HepG2 (cell line): ENCODE data around the gene MEGF6. TPM values are rescaled to one million over a fixed set of nuclear protein-coding genes. Genes with fewer than 3 reads are reported as not detected.
A peak's percentile ranks its signal among the peaks of the same experiment; 100 is the strongest.

Source experiments
- ATAC-seq: fragments of 200-7000 bp; cut with Tn5 transposase; 3 replicates; pipeline ENCODE4 v1.9.1; 2020; ENCODE audit warnings: mild to moderate bottlenecking, moderate library complexity
- BruUV-seq: library from RNA; stranded (reverse); fragments of 400-500 nt; replicated peaks from 2 replicates; lab custom pipeline; 2021; lab: Mats Ljungman, UMichigan
- CTCF ChIA-PET: fragments of 300-600 bp; formaldehyde crosslinking; extraction: SDS; loops from one replicate; lab custom pipeline; 2021; ENCODE audit warnings: low total read pairs, inconsistent platforms, low intra/inter-chr PET ratio; lab: Yijun Ruan, JAX
- POLR2A ChIA-PET: fragments of 350-600 bp; sonication (Branson Sonifier 250); formaldehyde crosslinking; loops from one replicate; lab custom pipeline; 2020; ENCODE audit warnings: antibody characterized with exemption, inconsistent platforms; lab: Yijun Ruan, JAX
- DNase-seq: peaks from one replicate; pipeline ENCODE4 v3.0.0-alpha.2; 2015; ENCODE audit warnings: low spot score
- FAIRE-seq: peaks from 3 replicates; lab custom pipeline; 2011; peaks lifted over from hg19 to GRCh38; lab: Jason Lieb, UNC
- H2AFZ ChIP-seq: one replicate; pipeline ENCODE4 v1.6.1; 2011; ENCODE audit warnings: low read length, inconsistent platforms
- H3K27ac ChIP-seq: fragments of 300-600 bp; 3 replicates; pipeline ENCODE4 v1.8.0; 2011; ENCODE audit warnings: mixed run types, mild to moderate bottlenecking, mixed read lengths, low read length, inconsistent platforms; ENCODE audit not compliant: insufficient read depth; ENCODE audit errors: extremely low read length
- H3K27me3 ChIP-seq, 2 experiments: fragments of 200-600 bp in 1 of 2; 2 replicates in 1 of 2; 3 replicates in 1 of 2; pipeline versions ENCODE4 v1.6.0 to v1.8.0; 2011; ENCODE audit warnings: low read length in 2 of 2, mild to moderate bottlenecking in 2 of 2, moderate library complexity in 2 of 2, inconsistent platforms in 1 of 2; ENCODE audit not compliant: insufficient read depth in 2 of 2, control insufficient read depth in 1 of 2
- H3K36me3 ChIP-seq, 2 experiments: fragments of 200-600 bp in 1 of 2; replicated peaks in 1 of 2; 2 replicates in 1 of 2; 3 replicates in 1 of 2; pipeline versions ENCODE4 v1.5.1 to v1.8.0; 2011; ENCODE audit warnings: low read length in 2 of 2, inconsistent platforms in 1 of 2; ENCODE audit not compliant: insufficient read depth in 2 of 2, control insufficient read depth in 1 of 2
- H3K4me1 ChIP-seq: 2 replicates; pipeline ENCODE4 v1.5.1; 2012; ENCODE audit warnings: low read length, inconsistent platforms; ENCODE audit not compliant: insufficient read depth
- H3K4me2 ChIP-seq: 2 replicates; pipeline ENCODE4 v1.6.0; 2011; ENCODE audit warnings: low read depth, low read length, inconsistent platforms
- H3K4me3 ChIP-seq, 3 experiments: fragments of 200-600 bp in 1 of 3; sonication (generic), shearing (Covaris generic) in 1 of 3; replicated peaks in 1 of 3; 2 replicates each; pipeline ENCODE4 v1.5.1; 2011 to 2016; ENCODE audit warnings: low read length in 3 of 3, inconsistent platforms in 2 of 3, low read depth in 2 of 3, mild to moderate bottlenecking in 2 of 3, control low read depth in 1 of 3, mixed read lengths in 1 of 3; ENCODE audit not compliant: insufficient read depth in 1 of 3
- H3K79me2 ChIP-seq: one replicate; pipeline ENCODE4 v1.6.1; 2011; ENCODE audit warnings: low read length, inconsistent platforms; ENCODE audit not compliant: insufficient read depth
- H3K9ac ChIP-seq: 2 replicates; pipeline ENCODE4 v1.6.0; 2011; ENCODE audit warnings: mild to moderate bottlenecking, low read depth, low read length, inconsistent platforms; ENCODE audit not compliant: insufficient read depth
- H3K9me3 ChIP-seq: 2 replicates; pipeline ENCODE4 v1.5.1; 2012; ENCODE audit warnings: mild to moderate bottlenecking, low read length
- H4K20me1 ChIP-seq: 2 replicates; pipeline ENCODE4 v1.6.0; 2011; ENCODE audit warnings: inconsistent platforms, mild to moderate bottlenecking, low read length, moderate library complexity; ENCODE audit not compliant: insufficient read depth
- AGO2 ChIP-seq: fragments of 200-400 bp; formaldehyde crosslinking; optimal IDR thresholded peaks from 2 replicates; pipeline ENCODE3; 2017; ENCODE audit warnings: mild to moderate bottlenecking, low read depth, low read length, moderate library complexity
- FOXJ3 ChIP-seq: sonication (generic); formaldehyde crosslinking; IDR thresholded peaks from 2 replicates; pipeline ENCODE4 v1.4.0; 2020; ENCODE audit warnings: missing genetic modification reagents, mild to moderate bottlenecking, borderline replicate concordance
- RARG ChIP-seq: sonication (generic); formaldehyde crosslinking; IDR thresholded peaks from 2 replicates; pipeline ENCODE4 v1.4.0; 2020; ENCODE audit warnings: low read depth, mild to moderate bottlenecking, missing genetic modification reagents
- ZMAT3 ChIP-seq: sonication (generic); formaldehyde crosslinking; conservative IDR thresholded peaks from 2 replicates; pipeline ENCODE4 v1.7.0; 2021; ENCODE audit warnings: missing genetic modification reagents
- ZNF101 ChIP-seq: sonication (generic); formaldehyde crosslinking; IDR thresholded peaks from 2 replicates; pipeline ENCODE4 v1.4.0; 2020; ENCODE audit warnings: mild to moderate bottlenecking, low read depth, missing genetic modification reagents, borderline replicate concordance
- ZNF646 ChIP-seq: sonication (generic); formaldehyde crosslinking; IDR thresholded peaks from 2 replicates; pipeline ENCODE4 v1.9.0; 2021; ENCODE audit warnings: mild to moderate bottlenecking, missing genetic modification reagents
- ZNF710 ChIP-seq: sonication (generic); formaldehyde crosslinking; IDR thresholded peaks from 2 replicates; pipeline ENCODE4 v1.5.0; 2020; ENCODE audit warnings: mild to moderate bottlenecking, missing genetic modification reagents, borderline replicate concordance
- WGBS: methylation state at CpG from one replicate; pipeline ENCODE4 v1.1.6; 2017; ENCODE audit warnings: low lambda C conversion rate; 5-methylcytosine and 5-hydroxymethylcytosine counted together
- in situ Hi-C: cut with HindIII; loops from 2 replicates; pipeline ENCODE4 v1.10.0; 2017; ENCODE audit warnings: low pct_unique_long_range_greater_than_20kb; ENCODE audit not compliant: extremely low pct_ligation_motif_present
- intact Hi-C: fragments of 100-400 bp; cut with micrococcal nuclease; formaldehyde crosslinking; loops from one replicate; pipeline ENCODE4 v1.10.0; 2022; ENCODE audit not compliant: unreplicated experiment
- polyA plus RNA-seq, 8 experiments: library from polyadenylated mRNA; depleted of rRNA in 3 of 8; stranded (reverse) in 7 of 8; unstranded in 1 of 8; fragments of >200 nt; fragmentation: Illumina TruSeq in 4 of 8; extraction: Trizol in 4 of 8; gene quantifications; 2 replicates each; pipeline versions ENCODE4 v1.2.1 to v1.2.3, GENCODE V29; 2011 to 2016; ENCODE audit warnings: low read depth in 4 of 8, missing spikeins in 1 of 8, mixed read lengths in 1 of 8; ENCODE audit not compliant: insufficient read depth in 1 of 8
- total RNA-seq, 5 experiments: library from RNA; depleted of rRNA; stranded (reverse); fragments of >200 nt; fragmentation: Illumina TruSeq; extraction: Trizol; gene quantifications; 2 replicates each; pipeline ENCODE4 v1.2.3, GENCODE V29; 2016; ENCODE audit warnings: low read depth in 1 of 5

The MEGF6 gene
- total and polyA plus RNA-seq, 2 of the 13 experiments (the other 11 are each of a cell fraction or from before 2014, with no cell fraction given) = 1.9 TPM

DNA sequence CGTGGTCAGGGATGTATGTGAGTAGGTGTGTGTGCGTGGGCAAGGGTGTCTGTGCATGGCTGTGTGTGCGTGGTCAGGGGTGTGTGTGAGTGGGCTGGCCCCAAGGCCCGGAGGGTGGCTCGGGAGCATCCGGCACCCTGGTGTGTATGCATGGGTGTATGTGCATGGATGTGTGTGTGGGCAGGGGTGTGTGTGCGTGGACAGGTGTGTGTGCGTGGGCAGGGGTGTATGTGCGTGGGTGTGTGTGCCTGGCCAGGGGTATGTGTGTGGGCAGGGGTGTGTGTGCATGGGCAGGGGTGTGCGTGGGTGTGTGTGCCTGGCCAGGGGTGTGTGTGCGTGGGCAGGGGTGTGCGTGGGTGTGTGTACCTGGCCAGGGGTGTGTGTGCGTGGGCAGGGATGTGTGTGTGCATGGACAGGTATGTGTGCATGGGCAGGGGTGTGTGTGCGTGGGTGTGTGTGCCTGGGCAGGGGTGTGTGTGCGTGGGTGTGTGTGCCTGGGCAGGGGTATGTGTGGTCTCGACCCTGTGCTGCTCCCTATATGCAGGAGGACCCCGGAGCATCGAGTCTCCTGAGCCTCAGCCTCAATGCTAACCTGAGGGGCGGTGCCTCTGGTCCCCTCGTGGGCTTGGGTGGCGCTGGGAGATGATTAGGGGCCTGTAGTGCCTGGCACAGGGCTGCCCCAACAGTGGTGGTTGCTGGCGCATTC, 140.5 kb downstream of the MEGF6 start (continued):
- peak; percentile 68; the same call in 1 of the 2 replicates for TF ChIP-seq ZNF646 (CRISPR knock-in tag)
- no peak for TF ChIP-seq FOXJ3 (CRISPR knock-in tag)
- no peak for TF ChIP-seq RARG (CRISPR knock-in tag)

DNA sequence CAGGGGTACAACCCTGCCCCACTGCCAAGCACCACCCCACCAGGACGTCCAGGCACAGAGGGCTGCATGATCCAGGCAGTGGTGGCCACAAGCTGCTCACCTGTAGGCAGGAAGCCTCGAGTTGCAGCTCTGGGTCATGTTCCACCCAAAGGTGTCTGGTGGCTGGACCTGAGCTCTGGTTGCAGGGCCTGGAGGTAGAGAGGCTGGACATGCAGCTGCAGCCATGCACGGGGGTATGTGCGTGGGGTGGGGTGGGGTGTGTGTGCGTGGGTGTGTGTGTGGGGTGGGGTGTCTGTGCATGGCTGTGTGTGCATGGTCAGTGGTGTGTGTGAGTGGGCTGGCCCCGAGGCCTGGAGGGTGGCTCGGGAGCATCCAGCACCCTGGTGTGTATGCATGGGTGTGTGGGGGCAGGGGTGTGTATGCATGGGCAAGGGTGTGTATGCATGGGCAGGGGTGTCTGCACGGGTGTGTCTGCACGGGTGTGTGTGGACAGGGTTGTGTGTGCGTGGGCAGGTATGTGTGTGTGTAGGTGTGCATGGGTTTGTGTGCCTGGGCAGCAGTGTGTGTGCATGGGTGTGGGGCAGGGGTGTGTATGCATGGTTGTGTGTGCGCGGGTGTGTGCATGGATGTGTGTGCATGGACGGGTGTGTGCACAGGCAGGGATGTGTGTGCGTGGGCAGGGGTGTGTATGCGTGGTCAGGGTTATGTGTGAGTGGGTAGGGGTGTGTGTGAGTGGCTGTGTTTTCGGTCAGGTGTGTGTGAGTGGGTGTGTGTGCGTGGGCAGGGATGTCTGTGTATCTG, 141.3 kb downstream of the MEGF6 start:
- no peak overlapping the region for H2AFZ ChIP-seq
- TF ChIP-seq ZNF710 (CRISPR knock-in tag) (no peak), ZMAT3 (CRISPR knock-in tag) (no peak), ZNF101 (CRISPR knock-in tag) (no peak), AGO2 (peak; percentile 9)
- no peaks in the 10 kb centered on the region for H3K79me2 ChIP-seq
- CTCF ChIA-PET = no interaction called here
- intact Hi-C loops = no loop called here
- BruUV-seq = no TSS peak
- no peak overlapping the region for H3K4me2 ChIP-seq
- no peaks in the 10 kb centered on the region for H3K9me3 ChIP-seq
- POLR2A ChIA-PET = no interaction called here
- H3K4me3 ChIP-seq = no peak overlapping the region
- peaks cover 26% of the 10 kb centered on the region for H3K4me1 ChIP-seq
- no peaks in the 10 kb centered on the region for H3K27me3 ChIP-seq
- no peak overlapping the region for H3K9ac ChIP-seq
- ATAC-seq (no peak), DNase-seq (no peak), FAIRE-seq (no peak)
- in situ Hi-C loops = no loop called here
- 93% methylated on average over 15 of the region's 17 CpGs for WGBS
- peaks cover 9 to 14% of the 10 kb centered on the region in 2 experiments; a peak in 3 of 5 replicates for H3K36me3 ChIP-seq
- no peaks in the 10 kb centered on the region for H4K20me1 ChIP-seq
- peak overlapping the region; percentile 96 for H3K27ac ChIP-seq
